Endothelial cell of umbilical vein (primary cell): ENCODE results near the gene CTTNBP2NL.

Source experiments
- EZH2 ChIP-seq: IDR thresholded peaks from 2 replicates; pipeline ENCODE4 v1.6.1; 2012; ENCODE audit warnings: borderline replicate concordance, low read depth, mild to moderate bottlenecking, moderate library complexity, low read length, inconsistent platforms; ENCODE audit not compliant: severe bottlenecking
- FOS ChIP-seq: IDR thresholded peaks from 2 replicates; pipeline ENCODE4 v1.6.1; 2011; ENCODE audit warnings: mild to moderate bottlenecking, low read length, moderate library complexity, borderline replicate concordance; ENCODE audit not compliant: insufficient read depth
- GATA2 ChIP-seq: IDR thresholded peaks from 2 replicates; pipeline ENCODE4 v1.7.0; 2011; ENCODE audit warnings: low read depth, mild to moderate bottlenecking, moderate library complexity, mixed read lengths, low read length; ENCODE audit not compliant: insufficient read length, insufficient read depth
- JUN ChIP-seq: IDR thresholded peaks from 2 replicates; pipeline ENCODE4 v1.6.1; 2011; ENCODE audit warnings: borderline replicate concordance, low read depth; ENCODE audit not compliant: insufficient read length, insufficient read depth
- MYC ChIP-seq: IDR thresholded peaks from one replicate; pipeline ENCODE4 v1.6.1; 2011; ENCODE audit warnings: mild to moderate bottlenecking, low read depth, low read length
- POLR2A ChIP-seq: IDR thresholded peaks from 2 replicates; pipeline ENCODE4 v1.6.1; 2012; ENCODE audit warnings: low read depth, mild to moderate bottlenecking, control low read depth, low read length
- POLR2AphosphoS5 ChIP-seq: IDR thresholded peaks from 2 replicates; pipeline ENCODE4 v1.6.1; 2012; ENCODE audit warnings: low read depth, mild to moderate bottlenecking, control low read depth, low read length, moderate library complexity; ENCODE audit not compliant: insufficient read depth
- TF ChIP-seq, protein P1 (sequence below), 2 donors: IDR thresholded peaks; 1 replicate in 1 of 2; 2 replicates in 1 of 2; pipeline ENCODE4 v1.5.1; 2011; ENCODE audit warnings: low read length in 2 of 2, mild to moderate bottlenecking in 2 of 2, moderate library complexity in 2 of 2, control low read depth in 1 of 2, inconsistent platforms in 1 of 2, low read depth in 1 of 2; ENCODE audit not compliant: insufficient read depth in 1 of 2; ENCODE audit errors: extremely low read depth in 1 of 2
- TF ChIP-seq, protein P2 (sequence below): IDR thresholded peaks from 2 replicates; pipeline ENCODE4 v1.6.1; 2011; ENCODE audit not compliant: insufficient read depth, insufficient read length

DNA sequence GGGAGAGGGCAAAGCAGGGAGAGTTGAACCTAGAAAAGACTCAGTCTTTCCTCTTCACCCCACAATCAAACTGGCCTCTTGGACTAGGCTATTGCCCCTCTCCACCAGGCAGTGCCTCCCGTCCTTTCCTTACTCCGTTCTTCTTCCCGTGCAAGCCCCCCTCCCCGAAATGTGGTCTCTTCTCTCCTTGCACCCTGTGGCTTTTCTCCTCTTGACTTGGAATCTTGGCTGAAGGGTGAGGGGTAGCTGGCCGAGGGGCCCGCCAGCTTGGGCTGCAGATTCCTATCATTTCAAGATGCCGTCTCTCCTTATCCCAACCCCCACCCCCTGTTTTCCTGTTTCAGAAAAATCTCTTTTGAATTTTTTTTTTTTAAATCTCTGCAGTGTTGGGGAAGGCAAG is 114.3 kb downstream of the CTTNBP2NL start:
- TF ChIP-seq EZH2 = no peak
- TF ChIP-seq, protein P1, sequence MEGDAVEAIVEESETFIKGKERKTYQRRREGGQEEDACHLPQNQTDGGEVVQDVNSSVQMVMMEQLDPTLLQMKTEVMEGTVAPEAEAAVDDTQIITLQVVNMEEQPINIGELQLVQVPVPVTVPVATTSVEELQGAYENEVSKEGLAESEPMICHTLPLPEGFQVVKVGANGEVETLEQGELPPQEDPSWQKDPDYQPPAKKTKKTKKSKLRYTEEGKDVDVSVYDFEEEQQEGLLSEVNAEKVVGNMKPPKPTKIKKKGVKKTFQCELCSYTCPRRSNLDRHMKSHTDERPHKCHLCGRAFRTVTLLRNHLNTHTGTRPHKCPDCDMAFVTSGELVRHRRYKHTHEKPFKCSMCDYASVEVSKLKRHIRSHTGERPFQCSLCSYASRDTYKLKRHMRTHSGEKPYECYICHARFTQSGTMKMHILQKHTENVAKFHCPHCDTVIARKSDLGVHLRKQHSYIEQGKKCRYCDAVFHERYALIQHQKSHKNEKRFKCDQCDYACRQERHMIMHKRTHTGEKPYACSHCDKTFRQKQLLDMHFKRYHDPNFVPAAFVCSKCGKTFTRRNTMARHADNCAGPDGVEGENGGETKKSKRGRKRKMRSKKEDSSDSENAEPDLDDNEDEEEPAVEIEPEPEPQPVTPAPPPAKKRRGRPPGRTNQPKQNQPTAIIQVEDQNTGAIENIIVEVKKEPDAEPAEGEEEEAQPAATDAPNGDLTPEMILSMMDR (IDR thresholded peaks at IDR 0.05; ENCODE audit: extremely low read depth in 1 of 2, insufficient read depth in 1 of 2, low read depth in 1 of 2, low read length in 2 of 2) = no peak
- TF ChIP-seq POLR2A = no peak
- no peak for TF ChIP-seq MYC
- no peak for TF ChIP-seq JUN
- TF ChIP-seq, protein P2, sequence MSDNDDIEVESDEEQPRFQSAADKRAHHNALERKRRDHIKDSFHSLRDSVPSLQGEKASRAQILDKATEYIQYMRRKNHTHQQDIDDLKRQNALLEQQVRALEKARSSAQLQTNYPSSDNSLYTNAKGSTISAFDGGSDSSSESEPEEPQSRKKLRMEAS = no peak
- TF ChIP-seq POLR2AphosphoS5 = no peak
- TF ChIP-seq FOS = no peak
- no peak for TF ChIP-seq GATA2
